ENCODE measurements around the gene FKTN.

DNA sequence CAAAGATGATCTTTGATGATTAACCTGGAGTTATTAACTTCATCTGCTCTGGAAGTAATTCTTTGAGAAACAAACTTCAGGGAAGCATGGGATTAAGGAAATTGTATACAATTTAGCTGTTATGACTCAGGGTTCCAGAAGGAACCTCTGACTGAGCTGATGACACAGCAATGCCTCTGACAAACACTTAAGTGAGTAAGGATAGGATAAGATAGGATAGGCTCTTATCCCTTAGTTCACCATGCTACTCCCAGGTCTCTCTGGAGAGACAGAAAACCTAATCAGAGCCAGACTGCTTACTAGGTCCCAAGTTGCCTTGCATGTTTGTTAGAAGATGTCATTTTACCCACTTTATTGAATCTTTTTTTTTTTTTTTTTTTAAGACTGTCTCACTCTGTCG lies 123.8 kb downstream of the FKTN start:
- TF ChIP-seq, protein P1, sequence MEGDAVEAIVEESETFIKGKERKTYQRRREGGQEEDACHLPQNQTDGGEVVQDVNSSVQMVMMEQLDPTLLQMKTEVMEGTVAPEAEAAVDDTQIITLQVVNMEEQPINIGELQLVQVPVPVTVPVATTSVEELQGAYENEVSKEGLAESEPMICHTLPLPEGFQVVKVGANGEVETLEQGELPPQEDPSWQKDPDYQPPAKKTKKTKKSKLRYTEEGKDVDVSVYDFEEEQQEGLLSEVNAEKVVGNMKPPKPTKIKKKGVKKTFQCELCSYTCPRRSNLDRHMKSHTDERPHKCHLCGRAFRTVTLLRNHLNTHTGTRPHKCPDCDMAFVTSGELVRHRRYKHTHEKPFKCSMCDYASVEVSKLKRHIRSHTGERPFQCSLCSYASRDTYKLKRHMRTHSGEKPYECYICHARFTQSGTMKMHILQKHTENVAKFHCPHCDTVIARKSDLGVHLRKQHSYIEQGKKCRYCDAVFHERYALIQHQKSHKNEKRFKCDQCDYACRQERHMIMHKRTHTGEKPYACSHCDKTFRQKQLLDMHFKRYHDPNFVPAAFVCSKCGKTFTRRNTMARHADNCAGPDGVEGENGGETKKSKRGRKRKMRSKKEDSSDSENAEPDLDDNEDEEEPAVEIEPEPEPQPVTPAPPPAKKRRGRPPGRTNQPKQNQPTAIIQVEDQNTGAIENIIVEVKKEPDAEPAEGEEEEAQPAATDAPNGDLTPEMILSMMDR (IDR thresholded peaks at IDR 0.05; ENCODE audit: insufficient read depth, low read depth, low read length) = no peak
- no peak for TF ChIP-seq EZH2 (IDR thresholded peaks at IDR 0.05; ENCODE audit: insufficient read depth, low read length)
